Endothelial cell of umbilical vein (primary cell): ENCODE results near the gene PROX1.

Experiments
- EZH2 ChIP-seq: IDR thresholded peaks from 2 replicates; pipeline ENCODE4 v1.6.1; 2012; ENCODE audit warnings: borderline replicate concordance, low read depth, mild to moderate bottlenecking, moderate library complexity, low read length, inconsistent platforms; ENCODE audit not compliant: severe bottlenecking
- FOS ChIP-seq: IDR thresholded peaks from 2 replicates; pipeline ENCODE4 v1.6.1; 2011; ENCODE audit warnings: mild to moderate bottlenecking, low read length, moderate library complexity, borderline replicate concordance; ENCODE audit not compliant: insufficient read depth
- GATA2 ChIP-seq: IDR thresholded peaks from 2 replicates; pipeline ENCODE4 v1.7.0; 2011; ENCODE audit warnings: low read depth, mild to moderate bottlenecking, moderate library complexity, mixed read lengths, low read length; ENCODE audit not compliant: insufficient read length, insufficient read depth
- JUN ChIP-seq: IDR thresholded peaks from 2 replicates; pipeline ENCODE4 v1.6.1; 2011; ENCODE audit warnings: borderline replicate concordance, low read depth; ENCODE audit not compliant: insufficient read length, insufficient read depth
- MYC ChIP-seq: IDR thresholded peaks from one replicate; pipeline ENCODE4 v1.6.1; 2011; ENCODE audit warnings: mild to moderate bottlenecking, low read depth, low read length
- POLR2A ChIP-seq: IDR thresholded peaks from 2 replicates; pipeline ENCODE4 v1.6.1; 2012; ENCODE audit warnings: low read depth, mild to moderate bottlenecking, control low read depth, low read length
- POLR2AphosphoS5 ChIP-seq: IDR thresholded peaks from 2 replicates; pipeline ENCODE4 v1.6.1; 2012; ENCODE audit warnings: low read depth, mild to moderate bottlenecking, control low read depth, low read length, moderate library complexity; ENCODE audit not compliant: insufficient read depth
- TF ChIP-seq, protein P1 (sequence below), 2 donors: IDR thresholded peaks; 1 replicate in 1 of 2; 2 replicates in 1 of 2; pipeline ENCODE4 v1.5.1; 2011; ENCODE audit warnings: low read length in 2 of 2, mild to moderate bottlenecking in 2 of 2, moderate library complexity in 2 of 2, control low read depth in 1 of 2, inconsistent platforms in 1 of 2, low read depth in 1 of 2; ENCODE audit not compliant: insufficient read depth in 1 of 2; ENCODE audit errors: extremely low read depth in 1 of 2

DNA sequence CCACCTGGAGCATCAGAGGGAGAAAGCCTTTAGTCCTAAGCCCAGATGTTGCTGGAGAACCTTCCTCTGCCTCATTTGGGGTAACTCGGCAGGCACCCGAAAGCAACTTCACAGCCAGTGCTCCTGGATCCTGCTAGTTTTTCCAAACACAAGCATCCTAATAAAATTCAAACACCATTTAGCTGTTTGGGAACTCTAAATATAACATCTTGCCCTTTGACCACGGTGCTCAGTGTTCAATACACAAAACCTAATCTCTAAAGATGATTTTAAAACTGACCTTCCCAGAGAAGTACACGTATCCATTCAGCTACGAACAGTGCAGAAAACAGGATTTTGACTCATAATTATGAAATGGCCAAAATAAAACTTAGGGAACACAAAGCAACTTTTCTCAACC is 40.3 kb downstream of the PROX1 start:
- TF ChIP-seq, protein P1, sequence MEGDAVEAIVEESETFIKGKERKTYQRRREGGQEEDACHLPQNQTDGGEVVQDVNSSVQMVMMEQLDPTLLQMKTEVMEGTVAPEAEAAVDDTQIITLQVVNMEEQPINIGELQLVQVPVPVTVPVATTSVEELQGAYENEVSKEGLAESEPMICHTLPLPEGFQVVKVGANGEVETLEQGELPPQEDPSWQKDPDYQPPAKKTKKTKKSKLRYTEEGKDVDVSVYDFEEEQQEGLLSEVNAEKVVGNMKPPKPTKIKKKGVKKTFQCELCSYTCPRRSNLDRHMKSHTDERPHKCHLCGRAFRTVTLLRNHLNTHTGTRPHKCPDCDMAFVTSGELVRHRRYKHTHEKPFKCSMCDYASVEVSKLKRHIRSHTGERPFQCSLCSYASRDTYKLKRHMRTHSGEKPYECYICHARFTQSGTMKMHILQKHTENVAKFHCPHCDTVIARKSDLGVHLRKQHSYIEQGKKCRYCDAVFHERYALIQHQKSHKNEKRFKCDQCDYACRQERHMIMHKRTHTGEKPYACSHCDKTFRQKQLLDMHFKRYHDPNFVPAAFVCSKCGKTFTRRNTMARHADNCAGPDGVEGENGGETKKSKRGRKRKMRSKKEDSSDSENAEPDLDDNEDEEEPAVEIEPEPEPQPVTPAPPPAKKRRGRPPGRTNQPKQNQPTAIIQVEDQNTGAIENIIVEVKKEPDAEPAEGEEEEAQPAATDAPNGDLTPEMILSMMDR (IDR thresholded peaks at IDR 0.05; ENCODE audit: extremely low read depth in 1 of 2, insufficient read depth in 1 of 2, low read depth in 1 of 2, low read length in 2 of 2), result no peak
- TF ChIP-seq EZH2, result no peak
- no peak for TF ChIP-seq POLR2AphosphoS5
- TF ChIP-seq POLR2A, result no peak
- no peak for TF ChIP-seq JUN
- no peak for TF ChIP-seq FOS
- TF ChIP-seq GATA2, result no peak
- no peak for TF ChIP-seq MYC
